GM18867 (cell line): ENCODE measurements around the gene IFI6.
"Not testable (repeated sequence)": the region's sequence is repeated elsewhere in the genome, so short reads cannot be mapped to it uniquely, and the experiment has no call there.

Experiments
- ATAC-seq: cut with Tn5 transposase; IDR thresholded peaks from one replicate; pipeline ENCODE4 v1.9.1; 2021; ENCODE audit warnings: mild to moderate bottlenecking, moderate library complexity; ENCODE audit not compliant: unreplicated experiment

Gene IFI6

GRCh38 chr1:27652111-27652864 is 19.7 kb downstream of the IFI6 start:
- no peak for ATAC-seq

DNA sequence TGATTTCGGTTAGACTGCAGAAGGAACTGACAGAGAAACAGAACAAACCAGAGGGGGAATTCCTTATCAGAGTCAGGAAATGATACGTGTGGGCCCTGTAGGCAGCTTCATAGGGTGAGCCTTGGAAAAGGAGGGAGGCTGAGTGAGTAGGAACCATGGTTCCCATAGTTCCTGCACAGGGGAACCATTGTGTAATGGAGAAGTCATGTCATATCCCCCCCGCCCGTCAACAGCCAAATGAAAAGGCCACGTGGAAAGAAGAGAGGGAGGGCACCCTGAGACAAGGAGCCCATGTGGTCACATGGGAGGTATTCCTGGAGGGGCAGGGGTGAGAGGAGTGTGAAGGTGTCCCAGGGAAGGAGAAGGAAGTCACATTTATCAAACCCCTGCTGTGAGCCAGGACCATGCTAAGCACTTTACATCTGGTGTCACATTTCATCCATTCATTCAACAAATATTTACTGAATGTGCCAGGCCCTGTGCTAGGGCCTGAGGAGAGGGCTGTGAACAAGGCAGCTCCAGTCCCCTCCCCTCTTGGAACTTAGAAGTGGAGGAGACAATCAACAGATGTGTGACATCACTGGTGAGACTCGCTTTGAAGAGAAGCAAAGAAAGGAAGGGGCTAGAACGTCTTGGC is 21.3 kb downstream of the IFI6 start:
- ATAC-seq = no peak

DNA sequence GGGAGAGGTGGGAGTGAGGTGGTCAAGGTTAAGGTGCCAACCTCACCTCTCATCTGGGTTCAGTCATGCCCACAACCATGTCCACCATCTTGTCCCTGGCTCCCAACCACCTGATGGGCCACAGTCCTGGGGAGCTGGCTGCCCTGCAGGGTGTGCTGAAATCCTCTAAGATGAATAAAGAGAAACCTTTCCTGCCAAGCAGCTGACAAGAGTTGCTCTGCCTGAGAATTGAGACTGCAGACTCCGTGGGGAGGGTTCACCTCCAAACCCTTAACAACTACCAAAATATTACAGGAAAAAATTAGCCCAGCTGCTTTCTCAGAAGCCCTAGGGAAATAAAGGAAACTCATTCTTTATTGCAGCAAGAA is 21.8 kb downstream of the IFI6 start:
- no peak for ATAC-seq

DNA sequence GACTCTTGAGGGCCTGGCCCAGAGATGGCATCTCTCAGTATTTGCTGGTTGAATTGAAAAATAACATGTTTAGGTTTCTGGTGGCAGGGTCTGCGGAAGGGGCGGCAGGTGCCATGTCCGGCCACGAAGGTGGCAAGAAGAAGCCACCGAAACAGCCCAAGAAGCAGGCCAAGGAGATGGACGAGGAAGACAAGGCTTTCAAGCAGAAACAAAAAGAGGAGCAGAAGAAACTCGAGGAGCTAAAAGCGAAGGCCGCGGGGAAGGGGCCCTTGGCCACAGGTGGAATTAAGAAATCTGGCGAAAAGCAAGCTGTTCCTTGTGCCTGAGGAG is 22.7 kb downstream of the IFI6 start:
- no peak for ATAC-seq

DNA sequence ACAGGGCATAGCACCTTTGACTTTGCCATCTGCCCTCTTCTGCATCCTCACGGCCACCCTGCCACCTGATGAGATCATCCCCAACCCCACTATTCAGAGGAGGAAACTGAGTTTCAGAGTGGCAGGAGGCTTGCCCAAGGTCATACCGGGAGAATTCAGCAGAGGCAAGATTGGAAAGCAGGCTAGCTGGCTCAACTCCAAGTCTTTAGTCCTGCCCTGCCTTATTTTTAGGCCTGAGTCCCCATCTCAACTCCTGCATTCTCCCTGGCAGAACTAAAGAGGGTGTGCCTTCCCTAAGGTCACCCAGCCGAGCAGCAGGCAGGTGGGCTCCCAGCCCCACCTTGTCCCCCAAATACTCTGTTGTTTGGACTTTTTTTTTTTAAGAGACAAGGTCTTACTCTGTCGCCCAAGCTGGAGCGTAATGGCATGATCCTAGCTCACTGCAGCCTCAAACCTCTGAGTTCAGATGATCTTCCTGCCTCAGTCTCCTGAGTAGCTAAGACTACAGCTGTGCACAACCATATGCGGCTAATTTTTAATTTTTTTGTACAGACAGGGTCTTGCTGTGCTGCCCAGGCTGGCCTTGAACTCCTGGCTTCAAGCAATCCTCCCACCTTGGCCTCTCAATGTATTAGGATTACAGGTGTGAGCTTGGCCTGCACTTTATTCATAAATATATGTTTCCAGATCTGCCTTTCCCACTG is 23.2 kb downstream of the IFI6 start:
- ATAC-seq = no peak

- ATAC-seq = no peak
These were observed 24.7 kb downstream of the IFI6 start for GRCh38 chr1:27647328-27647727.

DNA sequence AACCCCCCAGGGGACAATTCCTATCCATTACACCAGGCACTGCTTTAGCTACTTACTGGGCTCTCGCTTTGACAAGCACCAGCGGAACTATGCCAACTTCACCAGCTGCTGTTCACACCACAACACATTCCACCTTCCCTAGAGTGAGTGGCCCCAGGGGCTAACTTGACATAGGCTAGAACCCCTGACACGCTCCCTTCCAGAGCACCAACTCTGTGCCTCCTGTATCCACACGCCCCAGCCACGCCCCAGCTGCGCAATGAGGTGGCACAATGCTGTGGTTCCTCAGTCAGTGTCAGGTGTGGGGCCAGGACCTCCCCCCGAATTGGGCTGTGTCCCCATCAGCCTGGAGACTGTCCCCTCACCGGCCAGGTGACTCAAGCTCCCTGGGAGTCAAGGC is 25.3 kb downstream of the IFI6 start:
- ATAC-seq = no peak

DNA sequence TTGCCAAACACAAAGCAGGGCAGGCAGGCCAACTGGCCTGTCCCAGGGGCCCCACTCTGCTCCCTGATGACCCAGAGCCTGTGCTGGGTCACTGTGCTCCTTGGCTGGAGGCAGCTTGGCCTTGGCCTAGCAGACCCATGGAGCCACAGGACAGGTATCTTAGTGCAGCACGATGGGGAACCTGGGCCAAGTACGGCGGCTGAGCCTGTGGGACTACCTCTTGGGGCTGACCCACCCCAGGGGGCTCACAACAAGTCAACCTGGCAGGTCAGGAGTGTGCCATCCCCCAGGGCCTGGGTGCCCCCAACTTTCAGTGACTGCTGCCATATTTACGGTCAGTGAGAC is 26.9 kb downstream of the IFI6 start:
- ATAC-seq = no peak

- ATAC-seq = no peak
These were observed 27.5 kb downstream of the IFI6 start for GRCh38 chr1:27644369-27645070.

DNA sequence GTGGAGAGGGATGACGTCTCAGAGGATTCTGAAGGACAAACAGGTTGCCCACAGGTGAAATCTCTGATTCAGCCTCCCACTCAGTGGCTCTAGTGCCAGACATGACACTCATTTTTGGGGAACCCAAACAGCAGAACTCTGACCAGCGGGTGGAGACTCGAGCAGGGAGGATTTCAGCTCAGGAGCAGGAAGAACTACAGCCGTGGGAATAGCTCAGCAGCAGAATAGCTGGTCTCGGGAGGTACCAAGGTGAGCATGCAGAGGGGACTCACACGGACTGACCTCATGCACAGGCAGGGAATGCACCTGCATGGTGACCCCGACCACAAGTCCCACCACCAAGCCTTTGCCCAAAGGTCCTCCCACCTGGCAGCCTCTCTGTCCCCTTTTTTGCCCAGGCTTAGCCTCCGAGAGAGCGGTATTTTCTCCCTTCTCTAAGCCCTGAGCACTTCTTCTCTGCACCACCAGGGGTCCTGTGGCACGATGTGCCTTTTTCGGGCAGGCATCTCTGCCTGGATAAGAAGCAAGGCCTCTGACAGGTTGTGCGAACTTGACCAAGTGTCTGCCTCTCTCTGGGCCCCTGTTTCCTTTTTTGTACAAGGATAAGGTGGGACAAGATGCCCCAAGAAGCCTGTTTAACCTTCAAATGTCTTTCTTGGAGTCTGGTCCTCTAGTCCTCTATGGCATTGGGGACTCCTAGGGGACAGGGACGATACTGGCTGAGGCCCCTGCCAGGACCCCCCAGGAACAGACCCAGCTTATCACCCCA is 28.2 kb downstream of the IFI6 start:
- ATAC-seq = no peak

DNA sequence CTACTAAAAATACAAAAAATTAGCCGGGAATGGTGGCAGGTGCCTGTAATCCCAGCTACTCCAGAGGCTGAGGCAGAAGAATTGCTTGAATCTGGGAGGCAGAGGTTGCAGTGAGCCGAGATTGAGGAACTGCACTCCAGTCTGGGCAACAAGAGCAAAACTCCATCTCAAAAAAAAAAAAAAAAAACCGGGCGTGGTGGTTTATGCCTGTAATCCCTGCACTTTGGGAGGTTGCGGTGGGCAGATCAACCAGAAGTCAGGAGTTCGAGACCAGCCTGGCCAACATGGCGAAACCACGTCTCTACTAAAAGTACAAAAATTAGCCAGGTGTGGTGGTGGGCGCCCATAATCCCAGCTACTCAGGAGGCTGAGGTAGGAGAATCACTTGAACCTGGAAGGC is 31.5 kb downstream of the IFI6 start:
- not testable (repeated sequence) for ATAC-seq

DNA sequence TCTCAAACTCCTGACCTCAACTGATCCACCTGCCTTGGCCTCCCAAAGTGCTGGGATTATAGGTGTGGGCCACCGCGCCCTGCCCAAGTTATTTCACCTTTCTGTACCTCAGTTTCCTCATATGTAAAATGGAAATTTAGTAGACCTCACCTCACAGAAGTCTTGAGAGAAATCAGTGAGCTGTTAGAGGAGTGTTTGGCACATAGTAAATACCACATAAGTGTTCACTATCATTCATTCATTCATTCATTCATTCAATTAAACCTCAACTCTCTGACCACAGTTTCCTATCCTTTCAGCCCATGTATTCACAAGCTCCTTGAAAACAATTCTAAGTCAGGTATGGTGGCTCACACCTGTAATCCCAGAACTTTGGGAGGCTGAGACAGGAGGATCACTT is 33.2 kb downstream of the IFI6 start:
- ATAC-seq = no peak

GRCh38 chr1:27638047-27638734 is 33.8 kb downstream of the IFI6 start:
- ATAC-seq = no peak

- no peak for ATAC-seq
These were observed 36.4 kb downstream of the IFI6 start for GRCh38 chr1:27635396-27636142.

DNA sequence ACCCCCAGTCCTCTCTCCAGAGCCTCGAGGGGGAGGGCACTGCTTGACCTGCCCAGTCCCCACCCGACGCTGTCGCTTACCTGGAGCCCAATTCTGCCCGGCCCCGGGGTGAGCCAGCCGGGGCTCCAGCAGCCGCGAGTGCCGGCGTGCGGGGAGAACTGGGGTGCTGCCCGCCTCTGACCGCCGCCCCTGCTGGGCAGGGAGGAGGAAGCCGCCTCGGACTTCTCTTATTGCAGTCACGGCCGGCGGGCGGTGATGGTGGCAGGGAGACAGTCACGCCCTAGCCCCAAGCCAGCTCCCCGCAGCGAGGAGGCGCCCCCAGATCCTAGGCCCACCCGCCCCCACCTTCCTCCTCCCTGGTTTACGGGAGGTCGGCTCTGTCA is 37.0 kb downstream of the IFI6 start, which contains the start of gene FGR:
Gene FGR (minus strand): TSS at position 201 of the 383 bp plus-strand sequence. CDS start 11,269 bp downstream, outside the sequence.
- ATAC-seq = no peak

DNA sequence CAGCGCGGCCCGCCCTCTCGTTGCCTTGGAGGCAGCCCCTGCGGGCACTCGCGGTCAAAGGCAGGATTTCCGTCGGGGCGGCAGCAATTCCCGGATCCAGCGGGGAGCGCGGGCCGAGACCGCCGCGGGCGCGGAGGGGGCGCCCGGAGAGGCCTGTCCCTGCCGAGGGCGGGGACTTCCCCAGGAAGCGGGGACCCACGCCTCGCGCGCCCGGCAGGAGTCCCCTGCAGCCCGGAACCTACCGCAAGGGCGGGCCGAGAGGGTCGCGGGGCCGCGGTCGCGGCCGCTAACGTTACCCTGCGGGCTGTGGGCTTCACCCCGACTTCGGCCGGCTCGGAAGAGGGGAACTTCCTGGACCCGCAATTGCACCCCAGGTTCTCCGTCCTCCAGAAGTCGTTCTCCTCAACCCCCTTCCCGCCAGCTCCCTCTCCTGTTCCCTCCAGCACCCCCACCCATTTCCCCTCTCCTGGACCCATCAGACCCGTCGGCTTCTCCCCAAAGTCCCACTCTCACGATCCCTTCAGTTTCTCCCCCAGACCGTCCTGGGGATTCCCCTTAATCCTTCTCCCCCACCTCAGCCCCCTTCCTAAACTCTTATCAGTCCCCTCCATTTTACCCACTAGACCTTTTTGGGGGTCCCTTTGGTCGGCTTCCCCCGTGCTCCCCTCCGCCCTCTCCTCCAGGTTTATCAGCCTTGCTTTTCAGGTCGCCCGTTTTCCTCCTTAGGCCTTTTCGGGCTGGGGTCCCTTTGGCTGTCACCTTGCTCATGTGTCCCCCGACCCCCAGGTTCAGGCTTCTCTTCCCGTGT is 37.6 kb downstream of the IFI6 start:
- ATAC-seq = no peak

- no peak for ATAC-seq
These were observed 38.3 kb downstream of the IFI6 start for GRCh38 chr1:27633640-27634176.

DNA sequence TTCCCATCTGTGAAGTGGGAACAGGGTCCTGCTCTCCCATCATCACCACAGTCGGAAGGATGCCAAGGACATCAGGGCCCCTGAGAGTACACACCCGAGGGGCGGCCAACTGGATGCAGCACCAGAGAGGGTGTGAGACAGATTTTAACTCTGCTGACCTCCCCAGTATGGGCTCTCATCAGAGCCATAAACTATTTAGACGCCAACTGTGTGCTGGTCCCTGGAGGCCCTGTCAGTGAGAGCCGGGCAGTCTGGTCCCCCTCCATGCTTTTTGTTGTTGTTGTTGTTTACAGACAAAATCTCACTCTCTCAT is 38.7 kb downstream of the IFI6 start:
- ATAC-seq = no peak
